Measurements from ENCODE around the gene UBFD1. TPM values are rescaled to one million over a fixed set of nuclear protein-coding genes. Genes with fewer than 3 reads are reported as not detected.

Gene UBFD1
- total and polyA plus RNA-seq, 12 donors = 12.4 to 77.3 (median 48.8) TPM

- DNase-seq = no peak
- Histone ChIP-seq H3K9me3 (no peaks in the 10 kb centered on the region), H3K27me3 (no peaks in the 10 kb centered on the region), H3K4me1 (peaks cover 0 to 41% (median 0%) of the 10 kb centered on the region in 9 donors), H3K4me3 (no peak overlapping the region), H3K36me3 (peaks cover 0 to 56% (median 0%) of the 10 kb centered on the region in 9 donors), H3K27ac (peak overlapping the region in 1 of 10 donors; percentile 55)
- 67 to 70% methylated on average over 3 of the region's 3 CpGs for WGBS, 2 donors
- intact Hi-C loops (cut with DNase I) = no loop called here
- no peak for TF ChIP-seq CTCF (IDR thresholded peaks at IDR 0.05)
- ATAC-seq = no peak
Measured at GRCh38 chr16:23518435-23518891, 39.1 kb upstream of the UBFD1 start.

- intact Hi-C loops (cut with DNase I) = no loop called here
- TF ChIP-seq CTCF (IDR thresholded peaks at IDR 0.05) = no peak
- no peaks in the 10 kb centered on the region for H3K9me3 ChIP-seq
- peaks cover 0 to 62% (median 5%) of the 10 kb centered on the region in 9 donors for H3K36me3 ChIP-seq
- DNase-seq = no peak
- peak overlapping the region in 1 of 10 donors; percentile 55 for H3K27ac ChIP-seq
- 95 to 99% methylated on average over 5 of the region's 5 CpGs for WGBS, 2 donors
- H3K4me1 ChIP-seq = peaks cover 0 to 41% (median 0%) of the 10 kb centered on the region in 9 donors
- no peaks in the 10 kb centered on the region for H3K27me3 ChIP-seq
- H3K4me3 ChIP-seq = no peak overlapping the region
- ATAC-seq = no peak
Measured at GRCh38 chr16:23519282-23519681, 38.2 kb upstream of the UBFD1 start.

GRCh38 chr16:23520500-23520899 is 37.0 kb upstream of the UBFD1 start:
- Histone ChIP-seq H3K9me3 (no peaks in the 10 kb centered on the region), H3K27ac (peak overlapping the region in 1 of 10 donors; percentile 82), H3K4me1 (peaks cover 0 to 41% (median 0%) of the 10 kb centered on the region in 9 donors), H3K36me3 (peaks cover 0 to 62% (median 6%) of the 10 kb centered on the region in 9 donors), H3K4me3 (no peak overlapping the region), H3K27me3 (no peaks in the 10 kb centered on the region)
- DNase-seq = no peak
- ATAC-seq = no peak
- intact Hi-C loops (cut with DNase I) = loop anchor here in 1 of 10 donors (10.0 kb wide), 1 partner anchor 56 kb away; no protein-coding TSS in a partner anchor
- no peak for TF ChIP-seq CTCF (IDR thresholded peaks at IDR 0.05)
- WGBS, 2 donors = 87 to 89% methylated on average over 4 of the region's 4 CpGs

GRCh38 chr16:23521037-23521743 is 36.3 kb upstream of the UBFD1 start:
- DNase-seq (no peak), ATAC-seq (no peak)
- intact Hi-C loops (cut with DNase I) = loop anchor here in 1 of 10 donors (10.0 kb wide), 1 partner anchor 56 kb away; no protein-coding TSS in a partner anchor
- H3K4me1 ChIP-seq = peaks cover 0 to 40% (median 0%) of the 10 kb centered on the region in 9 donors
- H3K36me3 ChIP-seq = peaks cover 0 to 68% (median 6%) of the 10 kb centered on the region in 9 donors
- 67 to 88% methylated on average over 4 of the region's 4 CpGs for WGBS, 2 donors
- no peaks in the 10 kb centered on the region for H3K9me3 ChIP-seq
- no peak for TF ChIP-seq CTCF (IDR thresholded peaks at IDR 0.05)
- H3K27ac ChIP-seq = peak overlapping the region in 1 of 10 donors; percentile 82
- no peaks in the 10 kb centered on the region for H3K27me3 ChIP-seq
- no peak overlapping the region for H3K4me3 ChIP-seq
